CD4-positive, alpha-beta T cell treated with Interleukin-4 for 1 hour (primary cell): ENCODE results near the gene TDRD9.

Source experiments
- DNase-seq, 2 donors: peaks; one replicate each; pipeline ENCODE4 v3.0.0-alpha.2; 2020 to 2022

Gene TDRD9

DNA sequence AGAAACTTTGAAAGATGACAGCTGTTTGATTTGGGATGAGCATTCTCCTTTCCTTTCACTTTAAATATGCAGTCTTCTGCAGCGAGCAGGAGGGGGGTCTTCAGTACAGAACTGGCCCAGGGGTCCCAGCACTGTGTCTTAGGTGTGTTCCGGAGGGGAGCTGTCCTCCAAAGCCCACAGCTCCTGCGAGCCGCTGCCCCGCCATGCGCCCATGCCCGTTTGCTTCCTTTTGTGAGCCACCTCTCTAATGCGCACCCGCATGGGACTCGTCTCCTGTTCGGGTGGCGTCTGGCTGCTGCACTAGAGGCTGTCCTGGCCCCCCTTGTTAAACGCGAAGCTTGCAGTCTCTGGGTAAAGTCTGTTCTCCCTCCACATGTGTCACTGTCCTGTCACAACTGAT is 108.8 kb downstream of the TDRD9 start:
- no peak for DNase-seq

DNA sequence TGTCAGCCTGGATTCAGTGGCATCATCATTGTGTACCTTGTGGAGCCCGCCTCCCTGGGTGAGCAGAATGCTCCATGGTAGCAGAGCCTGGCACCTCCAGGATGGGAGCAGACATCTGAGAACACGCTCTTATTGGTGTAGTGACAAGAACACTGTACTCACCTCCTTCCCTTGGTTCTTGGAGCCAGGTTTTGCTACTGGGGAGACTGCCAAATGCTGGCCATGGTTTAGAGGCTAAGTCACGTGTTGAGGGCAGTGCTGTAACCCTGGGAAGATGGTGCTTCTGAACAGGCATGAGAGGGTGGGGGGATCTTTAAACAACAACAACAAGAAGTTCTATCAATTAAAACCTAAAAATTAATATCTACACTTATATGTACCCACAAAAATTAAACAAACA is 109.6 kb downstream of the TDRD9 start:
- no peak for DNase-seq

DNA sequence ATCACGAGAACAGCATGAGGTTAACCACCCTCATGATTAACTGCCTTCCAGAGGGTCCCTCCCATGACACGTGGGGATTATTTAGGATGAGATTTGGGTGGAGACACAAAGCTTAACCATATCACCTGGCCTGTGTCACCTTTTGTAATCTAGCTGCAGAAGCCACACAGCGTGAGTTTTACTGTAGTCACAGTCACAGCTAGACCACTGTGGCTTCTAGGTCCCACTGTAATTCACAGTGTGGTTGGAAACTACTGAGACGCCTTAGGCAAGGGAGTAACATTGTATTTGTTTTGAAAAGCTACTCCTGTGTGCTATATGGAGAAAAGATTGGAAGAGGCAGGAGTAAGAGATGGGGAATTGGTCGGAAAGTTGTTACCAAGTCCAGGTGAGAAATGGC is 111.0 kb downstream of the TDRD9 start:
- no peak for DNase-seq

DNA sequence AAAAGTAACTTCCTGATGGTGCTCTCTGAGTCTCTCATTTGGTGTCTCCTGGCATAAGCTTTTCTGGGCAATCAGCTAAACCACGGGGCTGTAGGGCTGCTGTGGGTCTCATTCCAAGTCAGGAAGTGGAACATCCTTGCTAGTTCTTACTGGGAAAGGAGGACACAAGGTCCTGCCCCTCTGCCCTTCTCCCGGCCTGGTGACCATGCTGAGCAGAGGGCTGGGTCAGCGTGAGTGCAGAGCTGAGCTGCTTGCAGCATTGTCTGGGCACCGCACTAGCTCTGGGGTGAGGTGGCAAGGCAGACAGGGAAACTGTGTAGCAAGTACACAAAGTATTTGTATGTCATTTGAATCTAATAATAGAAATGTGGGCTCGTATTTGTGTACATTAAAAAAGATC is 112.3 kb downstream of the TDRD9 start:
- DNase-seq = no peak

DNA sequence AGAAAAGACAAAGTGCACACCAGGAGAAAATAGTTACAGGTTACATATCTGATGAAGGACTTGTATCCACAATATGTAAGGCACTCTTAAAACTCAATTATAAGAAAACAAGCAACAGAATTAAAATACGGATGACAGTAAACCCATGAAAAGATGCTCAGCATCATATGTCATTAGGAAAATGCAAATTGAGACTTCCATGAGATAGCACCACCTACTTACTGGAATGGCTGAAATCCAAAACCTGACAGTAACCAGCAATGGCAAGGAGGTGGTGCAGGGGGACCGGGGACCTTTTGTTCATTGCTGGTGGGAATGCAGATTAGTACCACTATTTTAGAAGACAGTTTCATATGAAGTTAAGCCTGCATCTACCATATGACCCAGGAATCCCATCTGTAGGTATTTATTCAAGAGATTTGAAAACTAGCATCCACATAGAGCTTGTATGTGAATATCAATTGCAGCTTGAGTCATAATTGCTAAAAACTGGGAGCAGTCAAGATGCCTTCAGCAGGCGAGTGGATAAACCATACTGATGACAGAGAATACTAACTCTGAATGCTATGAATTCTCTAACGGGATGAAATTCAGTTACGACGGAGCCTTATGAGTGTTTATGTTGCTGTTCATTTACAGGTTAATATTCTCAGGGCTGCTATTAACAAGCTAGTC is 113.3 kb downstream of the TDRD9 start:
- no peak for DNase-seq

DNA sequence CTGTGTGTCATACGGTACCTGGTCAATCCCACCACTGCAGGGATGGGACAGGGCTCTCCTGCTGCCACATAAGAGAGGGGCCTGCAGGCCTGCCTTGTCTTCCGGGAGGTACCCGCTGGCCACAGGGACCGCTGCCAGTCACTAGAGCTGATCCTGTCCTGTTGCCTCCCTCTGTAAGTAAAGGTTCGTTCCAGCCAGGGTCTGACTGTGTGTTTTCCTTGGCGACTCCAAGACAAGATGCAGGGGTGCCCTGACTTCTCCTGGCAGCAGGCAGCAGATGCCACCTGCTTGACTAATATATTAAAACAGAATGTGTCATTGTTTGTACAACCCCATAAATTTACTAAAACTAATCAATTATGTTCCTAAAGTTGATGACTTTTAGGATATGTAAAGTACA is 115.8 kb downstream of the TDRD9 start:
- DNase-seq = no peak

DNA sequence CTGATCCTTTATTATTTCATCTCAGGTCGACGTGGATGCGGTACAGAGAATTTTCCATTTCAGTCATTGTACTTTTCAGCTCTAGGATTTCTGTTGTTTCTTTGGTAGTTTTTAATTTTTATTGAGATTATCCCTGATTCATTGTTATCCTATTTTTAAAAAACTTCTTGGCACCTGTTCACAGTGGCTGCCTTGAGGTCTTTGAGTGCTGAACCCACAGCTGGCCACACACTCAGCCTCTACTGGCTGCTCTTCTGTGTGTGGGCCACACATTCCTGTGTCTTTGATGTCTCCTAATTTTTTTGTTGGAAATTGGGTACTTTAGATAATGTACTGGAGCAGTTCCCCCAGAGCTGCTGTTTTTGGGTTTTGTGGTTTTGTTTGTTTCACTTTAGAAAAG is 119.5 kb downstream of the TDRD9 start:
- no peak for DNase-seq

DNA sequence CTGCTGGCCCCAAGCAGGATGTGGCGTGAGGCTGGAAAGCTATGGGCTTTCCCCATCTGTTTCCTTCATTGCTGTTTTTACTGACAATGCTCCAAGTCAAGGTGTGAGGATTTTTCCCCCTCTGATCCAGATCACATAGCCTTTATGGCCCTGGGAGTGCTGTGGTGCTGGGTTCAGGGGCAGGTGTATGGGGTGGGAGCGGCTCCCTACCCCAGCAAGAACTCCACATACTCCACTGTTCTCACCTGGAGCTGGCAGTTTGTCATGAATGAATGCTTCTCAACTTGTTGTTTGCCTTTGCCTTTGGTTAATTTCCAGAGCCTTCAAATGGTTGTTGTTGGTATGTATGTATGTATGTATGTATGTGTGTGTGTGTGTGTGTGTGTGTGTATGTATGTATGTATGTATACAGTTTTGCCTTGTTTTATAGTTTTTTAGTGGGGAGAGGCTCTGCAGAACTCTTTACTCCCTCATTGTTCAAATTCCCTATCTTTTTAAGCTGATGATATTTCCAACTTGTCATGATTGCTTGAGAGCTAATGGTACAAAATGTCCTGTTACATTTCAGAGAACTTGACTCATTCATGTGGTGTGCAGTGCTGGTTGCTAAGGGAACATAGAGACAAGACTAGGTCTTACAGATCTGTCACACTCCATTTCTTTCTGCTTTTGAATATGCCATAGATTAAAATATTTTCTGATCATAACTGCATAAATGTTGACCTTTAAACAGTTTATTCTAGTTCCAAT is 120.7 kb downstream of the TDRD9 start:
- no peak for DNase-seq

DNA sequence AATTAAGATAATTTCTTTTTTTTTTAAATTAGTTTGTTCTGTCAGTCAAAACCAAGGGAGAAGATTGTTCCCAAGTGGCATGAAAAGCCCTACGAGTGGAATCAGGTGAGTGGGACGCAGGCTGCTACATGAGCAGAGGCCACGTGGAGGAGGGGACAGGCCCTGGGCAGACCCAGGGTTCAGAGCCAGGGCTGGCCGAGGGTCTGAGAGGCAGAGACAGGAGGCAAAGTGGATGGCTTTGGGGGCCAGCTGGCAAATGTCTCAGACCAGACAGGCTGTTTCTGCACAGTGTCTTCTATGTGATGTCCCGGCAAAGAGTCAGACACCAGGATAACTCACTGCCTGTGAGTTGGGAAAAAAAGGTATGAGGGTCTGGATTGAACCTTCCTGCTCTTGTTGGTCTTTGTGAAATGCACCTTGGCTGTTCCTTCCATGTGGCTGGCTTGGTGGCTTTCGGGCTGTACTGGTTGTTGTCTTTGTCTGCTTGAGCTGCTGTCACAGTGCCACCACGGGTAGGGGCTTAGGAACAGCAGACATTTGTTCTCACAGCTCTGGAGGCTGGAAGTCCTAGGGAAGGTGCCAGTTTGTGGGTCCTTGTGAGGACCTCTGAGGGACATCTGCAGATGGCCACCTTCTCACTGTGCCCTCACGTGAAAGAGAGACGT is 121.5 kb downstream of the TDRD9 start:
- DNase-seq = no peak

DNA sequence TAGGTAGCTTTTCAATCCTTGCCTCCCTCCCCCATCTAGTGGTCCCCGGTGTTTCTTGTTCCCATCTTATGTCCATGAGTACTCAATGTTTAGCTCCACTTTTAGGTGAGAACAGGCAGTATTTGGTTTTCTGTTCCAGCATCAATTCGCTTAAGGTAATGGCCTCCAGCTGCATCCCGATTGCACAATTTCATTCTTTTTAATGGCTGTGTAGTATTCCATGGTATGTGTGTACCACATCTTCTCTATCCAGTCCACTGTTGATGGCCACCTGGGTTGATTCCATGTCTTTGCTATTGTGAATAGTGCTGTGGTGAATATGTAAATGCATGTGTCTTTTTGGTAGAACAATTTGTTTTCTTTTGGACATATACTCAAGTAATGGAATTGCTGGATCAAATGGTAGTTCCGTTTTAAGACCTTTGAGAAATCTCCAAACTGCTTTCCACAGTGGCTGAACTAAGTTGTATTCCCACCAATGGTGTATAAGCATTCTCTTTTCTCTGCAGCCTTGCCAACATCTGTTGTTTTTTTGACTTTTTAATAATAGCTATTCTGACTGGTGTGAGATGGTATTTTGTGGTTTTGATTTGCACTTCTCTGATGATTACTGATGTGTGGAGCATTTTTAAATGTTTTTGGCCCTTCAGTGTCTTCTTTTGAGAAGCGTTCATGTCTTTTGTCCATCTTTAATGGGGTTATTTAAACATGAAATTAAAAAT is 123.0 kb downstream of the TDRD9 start:
- DNase-seq = no peak

DNA sequence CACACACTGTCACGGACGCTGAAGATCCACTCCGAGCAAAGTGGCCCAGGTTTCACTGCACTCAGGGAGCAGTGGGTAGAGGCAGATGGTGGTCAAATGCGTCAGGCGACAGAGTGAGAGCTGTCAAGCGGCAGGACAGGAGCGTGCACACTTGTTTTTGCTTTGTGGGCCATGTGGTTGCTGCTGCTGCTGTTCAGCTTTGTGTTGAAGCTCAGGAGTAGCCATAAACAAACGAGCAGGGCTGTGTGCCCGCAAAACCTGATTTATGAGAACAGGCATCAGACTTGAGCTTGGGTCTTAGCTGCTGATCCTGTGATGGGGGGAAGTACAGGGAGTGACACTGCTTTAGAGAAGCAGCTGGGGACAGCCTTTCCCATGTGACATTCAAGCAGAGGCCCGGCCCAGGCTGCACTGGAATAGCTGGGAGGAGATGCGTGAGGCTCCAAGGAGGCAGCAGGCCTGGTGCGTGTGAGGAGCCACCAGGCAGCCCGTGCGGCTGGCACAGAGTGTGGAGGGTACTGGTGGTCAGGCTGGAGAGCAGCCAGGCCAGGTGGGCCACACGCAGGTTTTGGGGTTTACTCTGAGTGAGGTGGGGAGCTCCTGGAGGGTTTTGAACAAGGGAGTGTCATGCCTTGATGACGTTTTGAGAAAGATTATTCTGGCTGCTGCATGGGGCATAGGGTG is 126.1 kb downstream of the TDRD9 start:
- DNase-seq = no peak

DNA sequence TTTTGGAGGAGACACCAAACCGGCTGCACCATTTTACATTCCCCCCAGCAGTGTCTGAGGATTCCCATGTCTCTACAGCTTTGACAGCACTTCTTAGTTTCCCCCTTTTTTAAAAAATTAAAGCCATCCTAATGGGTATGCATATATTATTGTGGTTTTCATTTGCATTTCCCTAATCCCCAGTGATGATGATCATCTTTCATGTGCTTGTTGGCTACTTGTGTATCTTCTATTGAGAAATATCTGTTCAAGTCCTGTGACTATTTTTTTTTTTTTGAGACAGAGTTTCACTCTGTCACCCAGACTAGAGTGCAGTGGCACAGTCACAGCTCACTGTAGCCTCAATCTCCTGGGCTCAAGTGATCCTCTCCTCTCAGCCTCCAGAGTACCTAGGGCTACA is 134.0 kb downstream of the TDRD9 start:
- no peak for DNase-seq

DNA sequence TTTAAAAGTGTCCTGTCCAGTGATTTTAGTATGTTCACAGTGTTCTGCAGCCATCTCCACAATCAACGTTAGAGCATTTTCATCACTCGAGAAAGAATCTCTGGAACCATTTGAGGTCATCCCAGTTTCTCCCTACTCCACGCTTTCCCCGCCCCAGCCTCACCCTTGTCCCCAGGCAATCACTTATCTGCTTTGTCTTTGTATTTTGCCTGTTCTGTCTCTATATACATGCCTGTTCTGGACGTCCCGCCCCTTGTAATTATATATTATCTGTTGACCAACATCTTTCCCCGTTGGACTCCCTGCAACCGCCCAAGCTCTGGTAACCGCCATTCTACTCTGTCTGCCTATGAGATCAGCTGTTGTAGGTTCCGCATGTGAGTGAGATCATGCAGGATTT is 135.7 kb downstream of the TDRD9 start:
- no peak for DNase-seq

DNA sequence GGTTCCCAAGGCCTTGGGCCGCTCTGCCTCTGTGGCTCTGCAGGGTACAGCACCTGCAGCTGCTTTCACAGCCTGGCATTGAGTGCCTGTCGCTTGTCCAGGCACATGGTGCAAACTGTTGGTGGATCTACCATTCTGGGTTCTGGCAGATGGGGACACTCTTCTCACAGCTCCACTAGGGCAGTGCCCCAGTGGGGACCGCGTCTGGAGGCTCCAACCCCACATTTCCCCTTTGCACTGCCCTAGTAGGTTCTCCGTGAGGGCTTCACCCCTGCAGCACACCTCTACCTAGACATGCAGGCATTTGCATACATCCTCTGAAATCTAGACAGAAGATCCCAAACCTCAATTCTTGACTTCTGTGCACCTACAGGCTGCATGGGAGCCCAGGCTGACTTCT is 138.0 kb downstream of the TDRD9 start:
- DNase-seq = no peak

DNA sequence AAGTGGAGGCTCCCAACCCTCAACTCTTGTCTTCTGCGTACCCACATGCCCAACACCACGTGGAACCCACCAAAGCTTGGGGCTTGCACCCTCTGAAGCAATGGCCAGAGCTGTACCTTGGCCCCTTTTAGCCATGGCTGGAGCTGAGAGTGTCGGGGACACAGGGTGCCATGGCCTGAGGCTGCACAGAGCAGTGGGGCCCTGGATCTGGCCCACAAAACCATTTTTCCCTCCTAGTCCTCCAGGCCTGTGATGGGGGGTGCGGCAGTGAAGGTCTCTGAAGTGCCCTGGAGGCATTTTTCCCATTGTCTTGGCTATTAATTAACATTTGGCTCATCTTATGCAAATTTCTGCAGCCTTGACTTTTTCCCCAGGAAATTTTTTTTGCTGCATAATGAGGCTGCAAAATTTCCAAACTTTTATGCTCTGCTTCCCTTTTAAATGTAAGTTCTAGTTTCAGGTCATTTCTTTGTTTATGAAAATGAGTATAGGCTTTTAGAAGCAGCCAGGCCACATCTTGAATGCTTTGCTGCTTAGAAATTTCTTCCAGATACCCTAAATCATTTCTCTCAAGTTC is 138.6 kb downstream of the TDRD9 start:
- no peak for DNase-seq

DNA sequence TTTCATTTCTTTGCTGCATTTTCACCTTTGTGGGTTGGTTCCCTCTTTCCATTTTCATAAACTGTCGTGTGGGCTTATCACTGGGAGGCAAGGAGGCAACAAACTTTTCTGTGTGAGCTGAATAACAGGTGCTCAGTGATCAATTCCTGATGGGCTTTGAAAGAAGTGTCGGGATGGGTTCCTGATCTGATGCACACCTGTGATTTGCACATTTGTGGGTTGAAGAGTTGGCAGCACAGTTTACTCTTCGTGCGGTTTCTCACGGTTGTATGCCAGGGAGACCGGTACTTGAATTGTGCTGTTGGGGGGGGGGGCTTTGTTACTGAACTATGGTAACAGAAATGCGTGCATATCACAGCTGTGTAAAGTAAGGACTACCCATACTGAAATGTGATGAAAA is 141.3 kb downstream of the TDRD9 start:
- no peak for DNase-seq

DNA sequence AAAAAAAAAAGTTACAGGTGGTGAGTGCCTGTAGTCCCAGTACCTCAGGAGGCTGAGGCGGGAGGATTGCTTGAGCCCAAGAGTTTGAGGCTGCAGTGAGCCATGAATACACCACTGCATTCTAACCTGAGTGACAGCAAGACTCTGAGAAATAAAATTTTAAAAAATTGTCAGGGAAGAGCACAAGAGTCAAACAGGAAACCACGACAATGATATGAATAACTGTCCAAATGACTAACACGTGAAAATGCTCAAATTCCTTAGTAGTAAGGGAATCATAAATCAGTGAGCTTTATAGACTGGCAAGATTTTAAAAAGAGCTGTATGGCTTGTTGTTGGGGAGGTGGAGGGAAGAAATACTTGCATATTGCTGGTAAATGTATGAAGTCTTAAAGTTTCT is 144.3 kb downstream of the TDRD9 start:
- DNase-seq = no peak

DNA sequence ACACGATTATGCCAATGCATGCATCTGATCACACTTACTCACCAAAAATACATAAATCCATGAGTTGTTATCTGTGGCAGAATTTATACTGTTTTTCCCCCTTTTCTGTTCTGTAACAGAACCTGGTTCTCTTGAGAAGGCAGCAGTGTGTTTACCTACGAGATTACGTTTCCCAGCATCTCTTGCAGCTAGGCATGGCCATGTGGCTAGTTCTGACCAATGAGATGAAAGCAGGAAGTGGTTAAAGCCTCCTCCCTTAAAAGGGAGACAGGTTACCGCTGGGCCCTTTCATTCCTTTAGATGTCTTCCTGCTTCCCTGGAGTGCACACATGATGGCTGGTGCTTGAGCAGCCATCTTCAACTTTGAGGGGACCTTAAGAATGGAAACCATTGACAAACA is 145.5 kb downstream of the TDRD9 start:
- DNase-seq = no peak

DNA sequence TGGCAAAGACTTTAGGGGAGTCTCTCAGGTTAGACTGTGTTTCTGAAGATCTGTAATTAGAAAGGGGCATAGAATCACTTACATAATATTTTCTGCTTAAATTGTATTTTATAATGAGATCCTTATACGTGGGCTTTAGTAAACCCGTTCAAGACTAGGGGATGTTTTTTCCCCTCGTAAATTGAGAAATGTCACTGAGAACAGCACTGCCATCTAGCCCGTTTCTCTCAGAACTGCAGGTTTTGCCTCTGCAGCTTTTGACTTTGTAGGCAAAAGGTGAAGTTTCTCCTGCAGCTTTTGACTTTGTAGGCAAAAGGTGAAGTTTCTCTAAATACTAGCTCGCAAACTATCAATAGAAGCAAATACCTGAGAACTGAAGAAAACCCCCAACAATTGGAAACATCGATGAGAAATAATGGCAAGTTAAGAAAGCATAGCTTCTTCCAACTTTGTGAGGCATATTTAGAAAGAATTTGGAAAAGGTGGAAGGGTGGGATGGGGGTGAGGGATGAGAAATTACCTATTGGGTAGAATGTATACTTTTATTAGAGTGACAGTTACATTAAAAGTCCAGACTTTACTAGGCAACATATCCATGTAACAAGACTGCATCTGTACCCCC is 147.4 kb downstream of the TDRD9 start:
- DNase-seq = no peak

DNA sequence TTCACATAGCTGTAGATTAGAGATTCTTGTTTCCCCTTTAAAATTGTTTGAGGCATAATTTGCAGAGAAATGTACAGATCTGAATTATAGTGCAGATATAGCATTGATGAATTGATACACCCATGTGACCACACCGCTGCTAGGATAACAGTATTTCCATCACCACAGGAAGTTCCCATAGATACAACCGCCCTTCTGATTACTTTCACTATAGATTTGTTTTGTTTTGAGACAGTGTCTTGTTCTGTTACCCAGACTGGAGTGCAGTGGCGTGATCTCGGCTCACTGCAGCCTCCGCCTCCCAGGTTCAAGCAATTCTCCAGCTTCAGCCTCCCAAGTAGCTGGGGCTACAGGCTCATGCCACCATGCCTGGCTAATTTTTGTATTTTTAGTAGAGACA is 148.5 kb downstream of the TDRD9 start:
- peak in 1 of 2 donors; percentile 24 for DNase-seq

DNA sequence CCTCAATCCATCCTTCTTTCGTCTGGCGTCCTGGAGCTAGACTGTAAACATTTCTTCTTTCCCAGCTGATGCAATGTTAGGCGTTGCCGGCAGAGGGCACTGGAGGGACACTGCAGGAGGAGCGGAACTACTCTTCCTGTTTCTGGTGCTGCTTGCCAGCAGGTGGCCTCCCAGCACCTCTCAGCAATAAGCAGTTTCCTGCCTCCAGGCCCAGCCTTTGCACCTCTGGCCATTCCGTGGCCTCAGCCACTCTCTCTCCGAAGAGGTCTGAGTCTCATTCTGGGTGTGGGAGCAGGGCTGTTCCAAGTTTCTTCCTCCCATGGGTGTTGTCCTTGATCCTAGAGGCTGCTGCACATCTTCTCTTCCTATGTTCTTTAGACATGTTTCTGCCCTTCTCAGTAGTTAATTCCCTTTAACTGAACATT is 149.8 kb downstream of the TDRD9 start:
- peak; percentile 87 to 88 for DNase-seq
